Neural progenitor cell (in vitro differentiated cells): ENCODE results near the gene TSPAN16.
"Not testable (repeated sequence)": the region's sequence is repeated elsewhere in the genome, so short reads cannot be mapped to it uniquely, and the experiment has no call there.

ENCODE experiments used
- EZH2phosphoT487 ChIP-seq: fragments of 200-600 bp; sonication (generic); IDR thresholded peaks from 2 replicates; pipeline ENCODE4 v1.6.1; 2017; ENCODE audit warnings: antibody characterized with exemption
- TF ChIP-seq, protein P1 (sequence below): fragments of 200-600 bp; sonication (generic); IDR thresholded peaks from 2 replicates; pipeline ENCODE4 v1.5.1; 2017; ENCODE audit warnings: antibody characterized with exemption, mild to moderate bottlenecking

DNA sequence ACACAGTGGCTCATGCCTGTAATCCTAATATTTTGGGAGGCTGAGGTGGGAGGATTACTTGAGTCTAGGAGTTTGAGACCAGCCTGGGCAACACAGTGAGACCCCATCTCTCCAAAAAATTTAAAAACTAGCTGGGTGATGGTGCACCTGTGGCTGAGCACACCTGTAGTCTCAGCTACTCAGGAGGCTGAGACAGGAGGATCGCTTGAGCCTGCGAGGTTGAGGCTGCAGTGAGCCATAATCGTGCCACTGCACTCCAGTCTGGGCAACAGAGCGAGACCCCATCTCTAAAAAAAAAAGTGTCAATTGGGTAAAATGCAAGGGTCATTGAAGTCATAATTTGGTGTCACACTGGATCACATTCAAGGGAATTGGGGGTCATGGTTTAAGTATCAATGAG is 58.1 kb downstream of the TSPAN16 start:
- TF ChIP-seq, protein P1, sequence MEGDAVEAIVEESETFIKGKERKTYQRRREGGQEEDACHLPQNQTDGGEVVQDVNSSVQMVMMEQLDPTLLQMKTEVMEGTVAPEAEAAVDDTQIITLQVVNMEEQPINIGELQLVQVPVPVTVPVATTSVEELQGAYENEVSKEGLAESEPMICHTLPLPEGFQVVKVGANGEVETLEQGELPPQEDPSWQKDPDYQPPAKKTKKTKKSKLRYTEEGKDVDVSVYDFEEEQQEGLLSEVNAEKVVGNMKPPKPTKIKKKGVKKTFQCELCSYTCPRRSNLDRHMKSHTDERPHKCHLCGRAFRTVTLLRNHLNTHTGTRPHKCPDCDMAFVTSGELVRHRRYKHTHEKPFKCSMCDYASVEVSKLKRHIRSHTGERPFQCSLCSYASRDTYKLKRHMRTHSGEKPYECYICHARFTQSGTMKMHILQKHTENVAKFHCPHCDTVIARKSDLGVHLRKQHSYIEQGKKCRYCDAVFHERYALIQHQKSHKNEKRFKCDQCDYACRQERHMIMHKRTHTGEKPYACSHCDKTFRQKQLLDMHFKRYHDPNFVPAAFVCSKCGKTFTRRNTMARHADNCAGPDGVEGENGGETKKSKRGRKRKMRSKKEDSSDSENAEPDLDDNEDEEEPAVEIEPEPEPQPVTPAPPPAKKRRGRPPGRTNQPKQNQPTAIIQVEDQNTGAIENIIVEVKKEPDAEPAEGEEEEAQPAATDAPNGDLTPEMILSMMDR: not testable (repeated sequence)
- TF ChIP-seq EZH2phosphoT487: not testable (repeated sequence)
